H54 (cell line): ENCODE measurements around the gene CASP7.
A peak's percentile ranks its signal among the peaks of the same experiment; 100 is the strongest.

Experiments
- DNase-seq: peaks from one replicate; pipeline ENCODE4 v3.0.0; 2011; ENCODE audit warnings: low spot score, mixed read lengths; ENCODE audit not compliant: insufficient read length
- FAIRE-seq: peaks from 3 replicates; lab custom pipeline; 2011; peaks lifted over from hg19 to GRCh38; lab: Jason Lieb, UNC
- POLR2A ChIP-seq: IDR thresholded peaks from 2 replicates; pipeline ENCODE4 v1.6.1; 2011; ENCODE audit warnings: low read depth, mild to moderate bottlenecking, low read length

Gene CASP7

GRCh38 chr10:113740850-113741249 lies 61.1 kb downstream of the CASP7 start:
- TF ChIP-seq POLR2A = no peak
- FAIRE-seq = no peak
- no peak for DNase-seq

GRCh38 chr10:113742466-113742865 lies 62.8 kb downstream of the CASP7 start:
- DNase-seq (no peak), FAIRE-seq (no peak)
- TF ChIP-seq POLR2A = no peak

GRCh38 chr10:113743594-113743993 lies 63.9 kb downstream of the CASP7 start:
- no peak for DNase-seq
- no peak for FAIRE-seq
- no peak for TF ChIP-seq POLR2A

- no peak for DNase-seq
- TF ChIP-seq POLR2A = no peak
- no peak for FAIRE-seq
Measured at GRCh38 chr10:113745374-113745773, 65.7 kb downstream of the CASP7 start.

GRCh38 chr10:113746217-113746957 lies 66.7 kb downstream of the CASP7 start:
- TF ChIP-seq POLR2A = no peak
- peak; percentile 10 for DNase-seq
- no peak for FAIRE-seq

GRCh38 chr10:113751181-113751732 lies 71.5 kb downstream of the CASP7 start, which contains the start of gene PLEKHS1:
Gene PLEKHS1, plus strand, starts transcription at chr10:113751682. Its CDS starts 3,596 bp downstream, at chr10:113755278.
- FAIRE-seq (no peak), DNase-seq (no peak)
- TF ChIP-seq POLR2A = no peak

GRCh38 chr10:113752553-113752952 lies 72.8 kb downstream of the CASP7 start:
- no peak for TF ChIP-seq POLR2A
- no peak for FAIRE-seq
- no peak for DNase-seq

GRCh38 chr10:113753020-113753692 lies 73.4 kb downstream of the CASP7 start:
- DNase-seq = no peak
- no peak for FAIRE-seq
- no peak for TF ChIP-seq POLR2A

GRCh38 chr10:113754125-113754524 lies 74.4 kb downstream of the CASP7 start:
- no peak for TF ChIP-seq POLR2A
- FAIRE-seq = no peak
- no peak for DNase-seq

GRCh38 chr10:113754768-113755167 lies 75.1 kb downstream of the CASP7 start:
- no peak for DNase-seq
- FAIRE-seq = no peak
- TF ChIP-seq POLR2A = no peak

- FAIRE-seq (no peak), DNase-seq (no peak)
- no peak for TF ChIP-seq POLR2A
Measured at GRCh38 chr10:113756940-113757543, 77.3 kb downstream of the CASP7 start.

- FAIRE-seq = no peak
- DNase-seq = no peak
- no peak for TF ChIP-seq POLR2A
Measured at GRCh38 chr10:113762083-113762482, 82.4 kb downstream of the CASP7 start.

- FAIRE-seq = no peak
- no peak for TF ChIP-seq POLR2A
- no peak for DNase-seq
Measured at GRCh38 chr10:113764582-113764981, 84.9 kb downstream of the CASP7 start.

GRCh38 chr10:113765910-113766309 lies 86.2 kb downstream of the CASP7 start:
- TF ChIP-seq POLR2A = no peak
- DNase-seq (no peak), FAIRE-seq (no peak)
